OCI-LY3 (cell line): Measurements from ENCODE around the gene PGBD2.

Experiments
- H2AFZ ChIP-seq: fragments of 200-600, 300-600 bp; shearing (Covaris generic); 2 replicates; pipeline ENCODE4 v1.6.0; 2014; ENCODE audit warnings: antibody characterized with exemption, low read depth, low read length
- H3K27ac ChIP-seq: fragments of 200-600, 300-600 bp; sonication (generic); 2 replicates; pipeline ENCODE4 v1.5.1; 2014; ENCODE audit warnings: mild to moderate bottlenecking, low read length, moderate library complexity, mixed read lengths
- H3K27me3 ChIP-seq: fragments of 200-600, 300-600 bp; sonication (generic); 2 replicates; pipeline ENCODE4 v1.6.1; 2014; ENCODE audit warnings: low read depth, low read length, mixed read lengths
- H3K36me3 ChIP-seq: fragments of 200-600, 300-600 bp; sonication (generic); replicated peaks from 2 replicates; pipeline ENCODE3; 2014; ENCODE audit warnings: low read depth, low read length, mixed read lengths
- H3K4me1 ChIP-seq: fragments of 300-600, 200-600 bp; sonication (generic); 2 replicates; pipeline ENCODE4 v1.6.1; 2014; ENCODE audit warnings: low read length, mixed read lengths
- H3K4me2 ChIP-seq: fragments of 200-600, 300-600 bp; sonication (generic); 2 replicates; pipeline ENCODE4 v1.6.1; 2014; ENCODE audit warnings: low read length, mixed read lengths
- H3K4me3 ChIP-seq: fragments of 300-600, 200-600 bp; sonication (generic); 2 replicates; pipeline ENCODE4 v1.5.1; 2014; ENCODE audit warnings: antibody characterized with exemption, mild to moderate bottlenecking, low read length, moderate library complexity
- H3K79me2 ChIP-seq: fragments of 300-600, 200-600 bp; shearing (Covaris generic); 2 replicates; pipeline ENCODE4 v1.6.1; 2014; ENCODE audit warnings: mild to moderate bottlenecking, low read length, mixed read lengths
- H3K9ac ChIP-seq: fragments of 300-600, 200-600 bp; shearing (Covaris generic); 2 replicates; pipeline ENCODE4 v1.6.0; 2014; ENCODE audit warnings: mild to moderate bottlenecking, low read length, moderate library complexity
- H3K9me3 ChIP-seq: fragments of 200-600, 300-600 bp; shearing (Covaris generic); 2 replicates; pipeline ENCODE4 v1.6.1; 2014; ENCODE audit warnings: low read length, mixed read lengths; ENCODE audit not compliant: insufficient read depth
- H4K20me1 ChIP-seq: fragments of 200-600, 300-600 bp; sonication (generic); 2 replicates; pipeline ENCODE4 v1.6.1; 2016; ENCODE audit warnings: low read length, mixed read lengths; ENCODE audit not compliant: insufficient read depth
- EZH2phosphoT487 ChIP-seq: fragments of 200-600 bp; shearing (Covaris generic); IDR thresholded peaks from 2 replicates; pipeline ENCODE4 v1.6.1; 2018; ENCODE audit warnings: antibody characterized with exemption, mixed run types, low read depth
- TF ChIP-seq, protein P1 (sequence below): fragments of 200-600, 300-600 bp; sonication (generic); IDR thresholded peaks from 2 replicates; pipeline ENCODE4 v1.5.1; 2014; ENCODE audit warnings: antibody characterized with exemption, low read length, low read depth

The PGBD2 gene

DNA sequence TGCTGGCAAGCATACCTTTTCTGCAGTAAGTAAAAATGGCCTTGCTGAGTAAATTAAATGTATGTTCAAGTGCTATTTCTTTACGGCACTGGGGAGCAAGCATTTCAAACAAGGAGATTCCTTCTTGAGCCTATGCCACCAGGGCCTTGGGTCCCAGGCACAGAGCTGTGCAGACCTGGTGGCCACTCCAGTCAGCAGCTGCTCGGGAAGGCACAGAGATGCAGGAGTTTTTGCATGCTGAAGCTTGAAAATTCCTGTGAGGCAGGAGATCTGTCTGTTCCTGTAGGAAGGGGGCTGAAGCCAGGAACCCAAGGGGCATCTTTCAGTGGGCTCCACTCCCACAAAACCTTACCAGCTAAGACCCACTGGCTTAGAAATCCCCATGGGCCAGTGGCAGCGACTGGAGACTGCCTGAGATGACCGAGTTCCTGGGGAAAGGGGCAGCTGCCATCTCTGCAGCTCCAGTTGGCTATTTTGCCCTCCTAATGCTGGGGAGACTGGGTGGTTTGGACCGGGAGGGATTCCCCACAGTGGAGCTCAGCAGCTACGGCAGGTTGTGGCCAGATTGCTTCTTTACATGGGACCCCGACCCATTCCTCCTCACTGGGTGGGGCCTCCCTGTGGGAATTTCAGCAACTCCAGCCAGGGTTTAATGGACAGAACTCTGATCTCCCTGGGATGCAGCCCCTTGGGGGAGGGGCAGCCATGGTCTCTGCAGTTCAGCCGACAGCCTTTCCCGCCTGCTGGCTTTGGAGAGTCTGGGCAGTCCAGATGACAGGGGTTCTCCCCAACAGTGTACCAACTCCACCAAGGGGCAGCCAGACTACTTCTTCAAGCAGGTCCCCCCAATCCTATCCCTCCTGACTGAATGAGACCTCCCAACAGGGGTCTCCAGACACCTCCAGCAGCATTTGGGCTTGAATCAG is 8.4 kb upstream of the PGBD2 start:
- Histone ChIP-seq H3K9ac (no peak overlapping the region), H3K27ac (no peak overlapping the region), H3K4me2 (no peak overlapping the region), H3K27me3 (peaks cover 34% of the 10 kb centered on the region), H3K4me1 (no peaks in the 10 kb centered on the region), H2AFZ (no peak overlapping the region), H3K4me3 (no peak overlapping the region), H3K79me2 (no peaks in the 10 kb centered on the region), H4K20me1 (no peaks in the 10 kb centered on the region), H3K36me3 (no peaks in the 10 kb centered on the region), H3K9me3 (no peaks in the 10 kb centered on the region)
- no peak for TF ChIP-seq EZH2phosphoT487
- TF ChIP-seq, protein P1, sequence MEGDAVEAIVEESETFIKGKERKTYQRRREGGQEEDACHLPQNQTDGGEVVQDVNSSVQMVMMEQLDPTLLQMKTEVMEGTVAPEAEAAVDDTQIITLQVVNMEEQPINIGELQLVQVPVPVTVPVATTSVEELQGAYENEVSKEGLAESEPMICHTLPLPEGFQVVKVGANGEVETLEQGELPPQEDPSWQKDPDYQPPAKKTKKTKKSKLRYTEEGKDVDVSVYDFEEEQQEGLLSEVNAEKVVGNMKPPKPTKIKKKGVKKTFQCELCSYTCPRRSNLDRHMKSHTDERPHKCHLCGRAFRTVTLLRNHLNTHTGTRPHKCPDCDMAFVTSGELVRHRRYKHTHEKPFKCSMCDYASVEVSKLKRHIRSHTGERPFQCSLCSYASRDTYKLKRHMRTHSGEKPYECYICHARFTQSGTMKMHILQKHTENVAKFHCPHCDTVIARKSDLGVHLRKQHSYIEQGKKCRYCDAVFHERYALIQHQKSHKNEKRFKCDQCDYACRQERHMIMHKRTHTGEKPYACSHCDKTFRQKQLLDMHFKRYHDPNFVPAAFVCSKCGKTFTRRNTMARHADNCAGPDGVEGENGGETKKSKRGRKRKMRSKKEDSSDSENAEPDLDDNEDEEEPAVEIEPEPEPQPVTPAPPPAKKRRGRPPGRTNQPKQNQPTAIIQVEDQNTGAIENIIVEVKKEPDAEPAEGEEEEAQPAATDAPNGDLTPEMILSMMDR: no peak

DNA sequence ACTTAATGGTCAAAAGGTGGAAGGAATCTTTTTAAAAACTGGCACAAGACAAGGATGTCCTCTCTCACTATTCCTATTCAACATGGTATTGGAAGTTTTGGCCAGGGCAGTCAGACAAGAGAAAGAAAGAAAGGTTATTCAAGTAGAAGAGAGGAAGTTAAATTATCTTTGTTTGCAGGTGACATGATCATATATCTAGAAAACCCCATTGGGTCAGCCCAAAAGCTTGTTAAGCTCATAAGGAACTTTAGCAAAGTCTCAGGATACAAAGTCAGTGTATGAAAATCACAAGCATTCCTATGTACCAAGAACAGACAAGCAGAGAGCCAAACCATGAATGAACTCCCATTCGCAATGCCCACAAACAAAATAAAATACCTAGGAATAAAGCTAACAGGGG is 5.4 kb upstream of the PGBD2 start:
- no peak overlapping the region for H3K9ac ChIP-seq
- no peak overlapping the region for H3K4me3 ChIP-seq
- no peaks in the 10 kb centered on the region for H4K20me1 ChIP-seq
- H3K9me3 ChIP-seq: no peaks in the 10 kb centered on the region
- peaks cover 27% of the 10 kb centered on the region; the same call in 1 of the 2 replicates for H3K27me3 ChIP-seq
- no peak overlapping the region for H3K27ac ChIP-seq
- H2AFZ ChIP-seq: no peak overlapping the region
- peaks cover 7% of the 10 kb centered on the region; the same call in 1 of the 2 replicates for H3K4me1 ChIP-seq
- no peaks in the 10 kb centered on the region for H3K36me3 ChIP-seq
- no peaks in the 10 kb centered on the region for H3K79me2 ChIP-seq
- no peak overlapping the region for H3K4me2 ChIP-seq
- TF ChIP-seq, protein P1: no peak
- TF ChIP-seq EZH2phosphoT487: no peak

DNA sequence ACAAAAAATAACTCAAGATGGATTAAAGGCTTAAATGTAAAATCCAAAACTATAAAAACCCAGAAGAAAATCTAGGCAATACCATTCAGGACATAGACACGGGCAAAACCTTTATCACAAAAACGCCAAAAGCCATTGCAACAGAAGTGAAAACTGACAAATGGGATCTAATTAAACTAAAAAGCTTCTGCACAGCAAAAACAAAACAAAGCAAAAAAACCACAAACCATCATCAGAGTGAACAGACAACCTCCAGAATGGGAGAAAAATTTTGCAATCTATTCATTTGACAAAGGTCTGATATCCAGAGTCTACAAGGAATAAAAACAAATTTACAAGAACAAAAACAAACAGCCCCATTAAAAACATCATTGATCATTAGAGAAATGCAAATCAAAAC is 4.5 kb upstream of the PGBD2 start:
- Histone ChIP-seq H3K36me3 (no peaks in the 10 kb centered on the region), H4K20me1 (no peaks in the 10 kb centered on the region), H3K4me1 (peaks cover 8% of the 10 kb centered on the region; the same call in 1 of the 2 replicates), H3K9ac (no peak overlapping the region), H3K4me2 (no peak overlapping the region), H2AFZ (no peak overlapping the region), H3K4me3 (no peak overlapping the region), H3K27me3 (peaks cover 27% of the 10 kb centered on the region; the same call in 1 of the 2 replicates), H3K9me3 (no peaks in the 10 kb centered on the region), H3K27ac (no peak overlapping the region), H3K79me2 (no peaks in the 10 kb centered on the region)
- TF ChIP-seq EZH2phosphoT487: no peak
- TF ChIP-seq, protein P1: no peak

DNA sequence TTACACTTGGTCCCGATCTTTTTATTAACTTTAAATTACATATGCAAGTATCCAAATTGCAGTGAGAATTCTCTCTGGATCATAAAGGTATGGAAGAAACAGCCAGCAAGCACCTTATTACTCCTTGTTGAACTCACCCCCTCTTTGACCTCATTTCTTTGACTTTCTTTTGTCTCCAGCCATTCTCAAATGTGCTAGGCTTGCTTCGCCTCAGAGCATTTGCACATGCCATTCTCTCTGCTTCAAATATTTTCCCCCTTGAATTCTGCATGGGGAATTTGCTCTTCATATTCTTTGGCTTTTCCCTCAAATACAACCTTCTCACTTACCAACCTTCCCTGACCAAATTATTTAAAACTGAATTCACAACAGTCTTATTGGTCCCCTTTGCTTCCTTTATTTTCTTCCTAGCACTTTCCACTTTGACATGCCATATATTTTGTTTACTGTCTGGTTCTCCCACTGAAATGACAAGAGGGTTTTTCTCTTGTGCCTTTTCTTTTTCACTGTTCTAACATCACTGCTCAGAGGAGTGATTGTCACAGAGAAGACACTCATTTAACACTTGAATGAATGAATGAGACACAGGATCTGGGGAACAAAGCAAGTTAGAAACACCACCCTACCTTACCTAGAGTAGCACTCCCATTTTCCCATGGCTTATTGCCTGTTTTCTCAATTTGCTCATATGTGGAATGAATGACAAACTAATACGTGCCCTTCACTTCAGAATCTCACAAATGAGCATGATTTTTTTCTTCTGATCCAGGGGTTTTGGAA is 1.4 kb upstream of the PGBD2 start:
- TF ChIP-seq, protein P1: no peak
- TF ChIP-seq EZH2phosphoT487: no peak
- H3K9ac ChIP-seq: no peak overlapping the region
- H3K4me2 ChIP-seq: peak overlapping the region; percentile 94
- H2AFZ ChIP-seq: no peak overlapping the region
- no peaks in the 10 kb centered on the region for H3K36me3 ChIP-seq
- no peak overlapping the region for H3K27ac ChIP-seq
- H3K79me2 ChIP-seq: peaks cover 5% of the 10 kb centered on the region; the same call in 1 of the 2 replicates
- H4K20me1 ChIP-seq: no peaks in the 10 kb centered on the region
- no peak overlapping the region for H3K4me3 ChIP-seq
- no peaks in the 10 kb centered on the region for H3K9me3 ChIP-seq
- H3K4me1 ChIP-seq: peaks cover 13% of the 10 kb centered on the region; the same call in 1 of the 2 replicates
- peaks cover 13% of the 10 kb centered on the region; the same call in 1 of the 2 replicates for H3K27me3 ChIP-seq
